ENCODE data around the gene PPDPF.

DNA sequence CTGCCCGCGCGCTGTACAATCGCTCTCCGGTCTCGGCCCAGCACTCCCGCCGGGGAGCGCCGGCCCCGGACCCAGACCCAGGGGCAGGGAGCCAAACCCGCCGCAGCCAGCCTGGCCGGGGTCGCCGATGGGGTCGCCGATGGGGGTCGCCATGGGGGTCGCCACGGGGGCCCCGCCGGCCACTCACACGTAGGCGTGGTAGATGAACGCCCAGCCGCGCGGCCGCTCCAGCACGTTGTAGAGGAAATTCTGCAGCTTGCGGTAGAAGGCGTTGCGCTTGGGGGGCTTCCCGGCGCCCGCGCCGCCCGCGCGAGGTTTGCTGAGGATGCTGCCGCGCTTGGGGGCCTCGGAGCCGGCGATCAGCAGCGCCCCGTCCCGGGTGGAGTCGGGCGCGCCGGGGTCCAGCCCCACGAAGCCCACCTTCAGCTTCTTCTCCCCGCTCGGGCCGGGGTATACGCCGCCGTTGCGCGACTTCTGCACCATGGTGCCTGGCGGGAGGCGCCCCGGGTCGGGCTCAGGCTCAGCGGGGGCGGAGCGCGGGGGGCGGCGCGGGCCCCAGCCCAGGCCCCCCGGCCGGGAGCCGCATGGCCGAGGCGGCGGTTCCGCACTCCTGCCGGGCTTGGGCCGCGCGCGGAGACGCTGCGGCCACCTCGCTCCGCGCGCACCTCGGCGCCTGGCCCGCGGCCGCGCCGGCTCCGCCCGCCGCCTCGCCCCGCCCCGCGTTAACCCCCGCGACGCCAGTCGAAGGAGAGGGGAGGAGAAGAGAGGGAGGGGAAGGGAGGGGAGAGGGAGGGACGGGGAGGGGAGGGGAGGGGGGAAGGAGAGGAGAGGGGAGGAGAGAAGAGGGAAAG is 48.4 kb upstream of the PPDPF start, which contains the start of gene KCNQ2:
- TF ChIP-seq EZH2 (IDR thresholded peaks at IDR 0.05; ENCODE audit: low read length, missing control alignments) = peak; percentile 74
- TF ChIP-seq, protein P1, sequence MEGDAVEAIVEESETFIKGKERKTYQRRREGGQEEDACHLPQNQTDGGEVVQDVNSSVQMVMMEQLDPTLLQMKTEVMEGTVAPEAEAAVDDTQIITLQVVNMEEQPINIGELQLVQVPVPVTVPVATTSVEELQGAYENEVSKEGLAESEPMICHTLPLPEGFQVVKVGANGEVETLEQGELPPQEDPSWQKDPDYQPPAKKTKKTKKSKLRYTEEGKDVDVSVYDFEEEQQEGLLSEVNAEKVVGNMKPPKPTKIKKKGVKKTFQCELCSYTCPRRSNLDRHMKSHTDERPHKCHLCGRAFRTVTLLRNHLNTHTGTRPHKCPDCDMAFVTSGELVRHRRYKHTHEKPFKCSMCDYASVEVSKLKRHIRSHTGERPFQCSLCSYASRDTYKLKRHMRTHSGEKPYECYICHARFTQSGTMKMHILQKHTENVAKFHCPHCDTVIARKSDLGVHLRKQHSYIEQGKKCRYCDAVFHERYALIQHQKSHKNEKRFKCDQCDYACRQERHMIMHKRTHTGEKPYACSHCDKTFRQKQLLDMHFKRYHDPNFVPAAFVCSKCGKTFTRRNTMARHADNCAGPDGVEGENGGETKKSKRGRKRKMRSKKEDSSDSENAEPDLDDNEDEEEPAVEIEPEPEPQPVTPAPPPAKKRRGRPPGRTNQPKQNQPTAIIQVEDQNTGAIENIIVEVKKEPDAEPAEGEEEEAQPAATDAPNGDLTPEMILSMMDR (conservative IDR thresholded peaks at IDR 0.05 in 1 of 2, IDR thresholded peaks at IDR 0.05 in 1 of 2; ENCODE audit: low read depth in 1 of 2, low read length in 2 of 2) = no peak
